ENCODE data around the gene SPACA4. TPM values are rescaled to one million over a fixed set of nuclear protein-coding genes. Genes with fewer than 3 reads are reported as not detected.
"Not testable (repeated sequence)": the region's sequence is repeated elsewhere in the genome, so short reads cannot be mapped to it uniquely, and the experiment has no call there.

Gene SPACA4
- total RNA-seq, 2 donors from 2014 or later: not detected

DNA sequence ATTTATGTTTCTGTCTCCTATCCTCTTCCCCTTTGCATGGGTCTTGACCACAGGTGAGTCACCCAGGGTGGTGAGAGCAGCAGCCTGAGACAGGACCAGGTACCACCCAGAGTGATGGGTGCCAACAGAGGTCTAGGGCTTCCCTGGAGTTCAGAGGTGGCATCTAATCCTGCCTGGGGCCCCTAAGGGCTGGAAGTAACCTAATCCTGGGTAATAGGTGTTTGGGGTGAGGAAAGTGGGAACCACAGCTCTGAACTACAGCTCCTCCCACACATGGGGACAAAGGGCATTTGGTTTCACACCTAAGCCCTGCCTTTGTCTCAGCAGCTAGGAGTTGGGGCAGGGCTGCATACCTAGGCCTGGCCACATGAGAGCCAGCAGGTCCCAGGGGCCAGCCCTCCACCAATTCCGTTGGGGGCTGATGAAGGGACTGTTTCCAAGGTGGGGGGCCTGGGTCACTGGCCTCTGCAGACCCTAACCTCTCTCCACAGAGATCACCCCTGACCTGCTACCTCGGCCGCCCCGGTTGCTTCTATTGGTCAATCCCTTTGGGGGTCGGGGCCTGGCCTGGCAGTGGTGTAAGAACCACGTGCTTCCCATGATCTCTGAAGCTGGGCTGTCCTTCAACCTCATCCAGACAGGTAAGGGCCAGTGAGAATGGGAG, 20.8 kb downstream of the SPACA4 start:
- no peaks in the 10 kb centered on the region for H3K9me3 Mint-ChIP-seq
- ATAC-seq (peak in 1 of 2 donors; percentile 57), DNase-seq (ENCODE audit: low spot score in 2 of 2) (no peak)
- H3K36me3 Mint-ChIP-seq: peaks cover 14 to 16% of the 10 kb centered on the region in 2 donors
- H3K27ac Mint-ChIP-seq: no peak overlapping the region

DNA sequence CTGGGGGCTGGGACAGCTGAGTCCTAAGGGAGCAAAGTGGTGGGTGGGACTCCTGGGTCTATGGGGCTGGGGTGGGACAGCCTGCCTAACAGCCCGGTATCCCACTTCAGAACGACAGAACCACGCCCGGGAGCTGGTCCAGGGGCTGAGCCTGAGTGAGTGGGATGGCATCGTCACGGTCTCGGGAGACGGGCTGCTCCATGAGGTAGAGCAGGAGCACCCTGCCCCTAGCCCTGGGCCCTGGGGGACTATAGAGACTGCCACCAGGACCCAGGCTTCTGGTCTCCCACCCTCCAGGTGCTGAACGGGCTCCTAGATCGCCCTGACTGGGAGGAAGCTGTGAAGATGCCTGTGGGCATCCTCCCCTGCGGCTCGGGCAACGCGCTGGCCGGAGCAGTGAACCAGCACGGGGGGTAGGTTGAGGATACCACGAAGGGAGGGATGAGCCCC, 21.3 kb downstream of the SPACA4 start:
- Mint-ChIP-seq H3K36me3 (peaks cover 12 to 14% of the 10 kb centered on the region in 2 donors), H3K27ac (no peak overlapping the region), H3K9me3 (no peaks in the 10 kb centered on the region)
- ATAC-seq (no peak), DNase-seq (ENCODE audit: low spot score in 2 of 2) (no peak)

DNA sequence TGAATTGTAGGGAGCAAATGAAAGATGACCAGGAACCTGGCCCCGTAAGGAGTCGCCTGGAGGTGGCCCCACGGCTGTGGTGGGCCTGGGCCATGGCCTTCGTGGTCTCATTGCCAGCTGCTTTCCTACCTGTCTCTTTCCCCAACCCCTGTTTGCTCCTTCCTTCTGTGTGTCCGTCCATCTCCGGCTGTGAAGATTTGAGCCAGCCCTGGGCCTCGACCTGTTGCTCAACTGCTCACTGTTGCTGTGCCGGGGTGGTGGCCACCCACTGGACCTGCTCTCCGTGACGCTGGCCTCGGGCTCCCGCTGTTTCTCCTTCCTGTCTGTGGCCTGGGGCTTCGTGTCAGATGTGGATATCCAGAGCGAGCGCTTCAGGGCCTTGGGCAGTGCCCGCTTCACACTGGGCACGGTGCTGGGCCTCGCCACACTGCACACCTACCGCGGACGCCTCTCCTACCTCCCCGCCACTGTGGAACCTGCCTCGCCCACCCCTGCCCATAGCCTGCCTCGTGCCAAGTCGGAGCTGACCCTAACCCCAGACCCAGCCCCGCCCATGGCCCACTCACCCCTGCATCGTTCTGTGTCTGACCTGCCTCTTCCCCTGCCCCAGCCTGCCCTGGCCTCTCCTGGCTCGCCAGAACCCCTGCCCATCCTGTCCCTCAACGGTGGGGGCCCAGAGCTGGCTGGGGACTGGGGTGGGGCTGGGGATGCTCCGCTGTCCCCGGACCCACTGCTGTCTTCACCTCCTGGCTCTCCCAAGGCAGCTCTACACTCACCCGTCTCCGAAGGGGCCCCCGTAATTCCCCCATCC, 22.1 kb downstream of the SPACA4 start:
- ATAC-seq (no peak), DNase-seq (ENCODE audit: low spot score in 2 of 2) (no peak)
- Mint-ChIP-seq H3K27ac (peak overlapping the region; percentile 55 to 58), H3K9me3 (no peaks in the 10 kb centered on the region), H3K36me3 (peaks cover 8 to 10% of the 10 kb centered on the region in 2 donors)

DNA sequence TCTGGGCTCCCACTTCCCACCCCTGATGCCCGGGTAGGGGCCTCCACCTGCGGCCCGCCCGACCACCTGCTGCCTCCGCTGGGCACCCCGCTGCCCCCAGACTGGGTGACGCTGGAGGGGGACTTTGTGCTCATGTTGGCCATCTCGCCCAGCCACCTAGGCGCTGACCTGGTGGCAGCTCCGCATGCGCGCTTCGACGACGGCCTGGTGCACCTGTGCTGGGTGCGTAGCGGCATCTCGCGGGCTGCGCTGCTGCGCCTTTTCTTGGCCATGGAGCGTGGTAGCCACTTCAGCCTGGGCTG, 22.7 kb downstream of the SPACA4 start:
- Mint-ChIP-seq H3K9me3 (no peaks in the 10 kb centered on the region), H3K27ac (peak overlapping the region in 1 of 2 donors; percentile 56), H3K36me3 (peaks cover 4 to 6% of the 10 kb centered on the region in 2 donors)
- DNase-seq (ENCODE audit: low spot score in 2 of 2): no peak
- no peak for ATAC-seq

DNA sequence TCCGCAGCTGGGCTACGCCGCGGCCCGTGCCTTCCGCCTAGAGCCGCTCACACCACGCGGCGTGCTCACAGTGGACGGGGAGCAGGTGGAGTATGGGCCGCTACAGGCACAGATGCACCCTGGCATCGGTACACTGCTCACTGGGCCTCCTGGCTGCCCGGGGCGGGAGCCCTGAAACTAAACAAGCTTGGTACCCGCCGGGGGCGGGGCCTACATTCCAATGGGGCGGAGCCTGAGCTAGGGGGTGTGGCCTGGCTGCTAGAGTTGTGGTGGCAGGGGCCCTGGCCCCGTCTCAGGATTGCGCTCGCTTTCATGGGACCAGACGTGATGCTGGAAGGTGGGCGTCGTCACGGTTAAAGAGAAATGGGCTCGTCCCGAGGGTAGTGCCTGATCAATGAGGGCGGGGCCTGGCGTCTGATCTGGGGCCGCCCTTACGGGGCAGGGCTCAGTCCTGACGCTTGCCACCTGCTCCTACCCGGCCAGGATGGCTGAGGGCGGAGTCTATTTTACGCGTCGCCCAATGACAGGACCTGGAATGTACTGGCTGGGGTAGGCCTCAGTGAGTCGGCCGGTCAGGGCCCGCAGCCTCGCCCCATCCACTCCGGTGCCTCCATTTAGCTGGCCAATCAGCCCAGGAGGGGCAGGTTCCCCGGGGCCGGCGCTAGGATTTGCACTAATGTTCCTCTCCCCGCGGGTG, 23.2 kb downstream of the SPACA4 start:
- ATAC-seq (no peak), DNase-seq (ENCODE audit: low spot score in 2 of 2) (peak in 1 of 2 donors; percentile 59)
- Mint-ChIP-seq H3K36me3 (peaks cover 4 to 6% of the 10 kb centered on the region in 2 donors), H3K9me3 (no peaks in the 10 kb centered on the region), H3K27ac (peak overlapping the region; percentile 22 to 56)

DNA sequence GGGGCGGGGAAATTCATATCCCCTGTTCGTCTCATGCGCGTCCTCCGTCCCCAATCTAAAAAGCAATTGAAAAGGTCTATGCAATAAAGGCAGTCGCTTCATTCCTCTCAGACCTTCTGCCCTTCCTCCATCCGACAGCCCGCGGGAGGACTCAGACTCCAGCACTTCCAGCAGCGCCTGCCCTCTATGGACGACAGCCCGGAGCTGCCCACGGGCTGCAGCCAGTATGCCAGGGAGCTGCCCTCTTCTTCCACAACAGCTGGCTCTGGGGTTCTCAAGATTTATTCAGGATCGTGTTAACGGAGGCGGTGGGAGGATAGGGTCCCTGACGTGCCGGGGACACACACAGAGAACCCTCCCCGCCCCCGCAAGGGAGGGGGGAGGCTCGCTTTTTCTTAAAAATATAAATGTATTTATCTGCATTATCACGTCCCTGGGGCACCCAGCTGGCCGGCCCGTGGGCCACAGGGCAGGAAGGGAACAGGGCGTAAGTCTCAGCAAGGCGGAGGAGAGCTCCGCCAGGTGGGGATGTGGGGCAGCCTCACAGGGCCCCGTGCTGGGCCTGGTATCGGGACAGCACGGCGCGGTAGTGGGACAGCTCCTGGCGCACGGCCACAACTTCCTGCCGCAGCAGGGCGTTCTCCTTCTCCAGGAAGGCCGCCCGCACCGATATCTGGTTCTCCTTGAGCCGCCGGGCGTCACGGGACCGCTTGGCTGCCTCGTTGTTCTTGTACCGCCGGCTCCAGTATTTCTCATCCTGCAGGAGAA, 23.9 kb downstream of the SPACA4 start:
- peak overlapping the region in 1 of 2 donors; percentile 79 for H3K27ac Mint-ChIP-seq
- peaks cover 4 to 6% of the 10 kb centered on the region in 2 donors for H3K36me3 Mint-ChIP-seq
- ATAC-seq (no peak), DNase-seq (ENCODE audit: low spot score in 2 of 2) (no peak)
- no peaks in the 10 kb centered on the region for H3K9me3 Mint-ChIP-seq

DNA sequence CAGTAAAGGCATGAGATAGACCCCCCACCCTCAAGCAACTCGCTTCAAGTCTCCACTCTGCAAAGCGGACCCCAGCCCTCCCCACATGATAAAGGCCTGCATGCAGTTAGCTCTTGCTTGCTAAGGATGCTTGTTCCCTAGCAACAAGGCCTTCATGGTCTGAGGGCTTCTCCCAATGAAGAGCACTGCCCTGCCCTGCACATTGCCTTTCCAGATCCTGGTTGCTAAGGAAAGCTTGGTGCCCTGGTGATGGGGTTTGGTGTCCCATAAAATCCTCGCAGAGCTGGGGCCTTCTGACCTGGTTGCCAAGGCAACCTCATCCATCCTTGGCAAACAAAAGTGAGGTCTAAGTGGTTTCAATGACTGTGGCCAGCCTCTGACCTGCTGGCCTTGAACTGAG, 24.7 kb downstream of the SPACA4 start:
- Mint-ChIP-seq H3K36me3 (peaks cover 4 to 6% of the 10 kb centered on the region in 2 donors), H3K9me3 (no peaks in the 10 kb centered on the region), H3K27ac (peak overlapping the region in 1 of 2 donors; percentile 93)
- ATAC-seq (no peak), DNase-seq (ENCODE audit: low spot score in 2 of 2) (no peak)

DNA sequence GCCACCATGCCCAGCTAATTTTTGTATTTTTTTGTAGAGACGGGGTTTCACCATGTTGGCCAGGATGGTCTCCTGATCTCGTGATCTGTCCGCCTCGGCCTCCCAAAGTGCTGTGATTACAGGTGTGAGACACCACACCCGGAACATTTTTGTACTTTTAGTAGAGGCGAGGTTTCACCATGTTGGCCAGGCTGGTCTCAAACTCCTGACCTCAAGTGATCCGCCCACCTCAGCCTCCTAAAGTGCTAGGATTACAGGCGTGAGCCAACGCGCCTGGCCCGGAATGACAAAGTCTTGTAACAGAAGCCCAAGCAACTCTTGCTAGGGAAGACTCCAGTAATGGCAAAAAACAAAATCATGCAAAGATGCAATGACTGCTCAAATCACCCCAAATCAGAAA, 25.7 kb downstream of the SPACA4 start:
- not testable (repeated sequence) for H3K36me3 Mint-ChIP-seq; ATAC-seq; H3K9me3 Mint-ChIP-seq; DNase-seq (ENCODE audit: low spot score in 2 of 2)
- peak overlapping the region; percentile 55 to 93 for H3K27ac Mint-ChIP-seq

DNA sequence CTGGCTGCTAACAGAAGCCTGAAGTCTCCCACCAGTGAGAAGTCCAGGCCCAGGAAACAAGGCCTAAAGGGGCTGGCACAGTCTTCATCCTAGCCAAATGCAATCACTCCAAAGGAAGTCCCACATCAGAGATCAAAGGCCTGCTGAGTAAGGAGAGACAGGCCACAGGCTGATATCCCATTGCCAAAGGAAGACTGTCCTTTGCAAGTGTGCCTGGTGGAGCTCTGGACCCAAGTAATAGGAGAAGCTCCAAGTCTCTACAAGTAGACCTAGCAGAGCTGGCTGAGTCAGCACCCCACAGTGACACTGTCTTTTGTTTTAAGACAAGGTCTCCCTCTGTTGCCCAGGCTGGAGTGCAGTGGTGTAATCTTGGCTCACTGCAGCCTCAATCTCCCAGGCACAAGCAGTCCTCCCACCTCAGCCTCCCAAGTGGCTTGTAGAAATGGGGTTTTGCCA, 26.2 kb downstream of the SPACA4 start:
- ATAC-seq: no peak
- DNase-seq (ENCODE audit: low spot score in 2 of 2): no peak
- peak overlapping the region; percentile 55 to 93 for H3K27ac Mint-ChIP-seq
- H3K9me3 Mint-ChIP-seq: peaks cover 0 to 3% of the 10 kb centered on the region in 2 donors
- H3K36me3 Mint-ChIP-seq: peaks cover 4 to 9% of the 10 kb centered on the region in 2 donors

DNA sequence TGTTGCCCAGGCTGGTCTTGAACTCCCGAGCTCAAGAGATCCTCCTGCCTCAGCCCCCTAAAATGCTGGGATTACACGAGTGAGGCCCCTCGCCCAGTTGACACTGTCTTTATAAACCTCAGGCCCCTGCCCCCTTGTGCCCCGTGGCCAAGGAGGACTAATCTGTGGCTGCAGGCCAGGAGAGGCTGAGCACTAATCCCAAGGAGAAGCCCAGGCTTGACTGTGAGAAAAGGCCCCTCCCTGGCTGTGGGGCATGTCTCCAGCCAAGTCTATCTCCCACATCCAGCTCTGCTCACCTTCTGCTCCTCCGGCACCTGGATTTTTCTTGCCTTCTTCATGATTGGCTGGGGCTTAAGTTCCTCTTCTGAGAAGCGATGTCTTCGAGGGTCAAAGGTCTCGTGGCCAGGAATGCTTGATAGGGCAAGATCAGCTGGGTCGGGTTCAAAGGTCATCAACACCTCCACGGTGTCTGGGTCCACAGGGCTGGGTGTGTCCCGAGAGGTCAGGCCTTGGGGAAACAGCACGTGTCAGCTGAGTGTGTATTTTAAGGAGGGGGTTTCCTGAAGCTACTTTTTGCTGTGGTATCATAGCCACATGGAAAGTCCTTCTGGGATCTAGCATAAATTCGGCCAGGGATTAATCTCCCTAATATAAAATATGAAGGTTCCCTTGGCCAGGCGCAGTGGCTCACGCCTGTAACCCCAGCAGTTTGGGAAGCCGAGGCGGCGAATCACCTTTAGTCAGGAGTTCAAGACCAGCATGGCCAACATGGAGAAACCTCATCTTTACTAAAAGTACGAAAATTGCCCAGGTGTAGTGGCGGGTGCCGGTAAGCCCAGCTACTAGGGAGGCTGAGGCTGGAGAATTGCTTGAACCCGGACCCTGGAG, 26.9 kb downstream of the SPACA4 start:
- DNase-seq (ENCODE audit: low spot score in 2 of 2): no peak
- Mint-ChIP-seq H3K27ac (peak overlapping the region in 1 of 2 donors; percentile 93), H3K36me3 (peaks cover 4 to 16% of the 10 kb centered on the region in 2 donors), H3K9me3 (peaks cover 0 to 7% of the 10 kb centered on the region in 2 donors)
- no peak for ATAC-seq

DNA sequence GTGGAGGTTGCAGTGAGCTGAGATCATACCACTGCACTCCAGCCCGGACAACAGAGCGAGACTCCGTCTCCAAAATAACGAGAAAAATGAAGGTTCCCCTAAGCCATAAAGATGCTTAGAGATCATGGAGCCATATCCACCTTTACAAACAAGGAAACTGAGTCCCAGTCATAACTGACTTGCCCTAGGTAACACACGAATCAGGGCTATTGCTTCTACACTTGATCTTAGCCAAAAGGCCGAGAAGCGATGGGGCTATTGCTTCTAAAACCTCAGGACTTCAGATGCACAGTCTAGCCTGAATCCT, 27.4 kb downstream of the SPACA4 start:
- Mint-ChIP-seq H3K27ac (peak overlapping the region; percentile 72 to 93), H3K9me3 (peaks cover 0 to 11% of the 10 kb centered on the region in 2 donors), H3K36me3 (peaks cover 4 to 22% of the 10 kb centered on the region in 2 donors)
- DNase-seq (ENCODE audit: low spot score in 2 of 2) (no peak), ATAC-seq (no peak)

DNA sequence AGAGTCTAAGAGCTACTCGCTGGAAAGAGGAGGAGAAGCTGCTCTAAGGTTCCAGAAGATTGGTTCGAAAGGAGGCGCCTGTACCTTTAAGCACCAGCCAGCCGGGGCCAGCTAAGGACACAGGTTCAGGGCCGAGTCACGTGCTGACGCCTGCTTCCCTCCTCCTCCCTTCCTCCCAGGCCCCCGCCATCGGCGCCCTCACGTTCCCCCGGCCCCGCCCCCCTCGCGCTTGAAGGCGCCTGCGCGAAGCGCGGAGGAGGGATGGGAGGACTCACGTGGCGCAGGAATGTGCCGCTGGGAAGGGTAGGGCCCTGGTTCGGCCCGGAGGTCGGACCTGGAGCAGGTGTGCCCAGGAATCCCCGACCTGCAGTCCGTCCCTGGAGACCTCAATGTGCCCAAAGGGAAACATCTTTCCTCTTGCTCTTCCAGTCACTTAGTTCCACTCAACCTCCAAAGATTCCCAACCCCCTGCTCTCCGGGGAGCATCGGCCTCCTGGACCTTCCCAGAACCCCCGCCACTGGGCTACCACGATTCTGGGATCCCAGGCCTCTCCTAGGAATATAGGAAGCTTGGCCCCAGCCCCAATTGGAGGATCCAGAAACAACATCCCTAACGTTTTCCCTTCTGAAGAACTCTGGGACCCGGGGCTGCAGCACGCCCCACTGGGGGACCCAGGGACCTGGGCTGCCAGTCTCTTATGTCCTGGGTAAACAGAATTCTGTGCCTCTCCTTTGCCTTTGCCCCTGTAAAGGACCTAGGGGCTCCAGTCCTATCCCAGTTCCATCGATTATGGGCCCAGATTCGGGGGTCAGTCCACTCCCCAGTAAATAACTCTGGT, 28.1 kb downstream of the SPACA4 start:
- ATAC-seq (peak; percentile 47 to 67), DNase-seq (ENCODE audit: low spot score in 2 of 2) (peak; percentile 92 to 93)
- H3K27ac Mint-ChIP-seq: peak overlapping the region; percentile 72 to 93
- H3K9me3 Mint-ChIP-seq: peaks cover 0 to 11% of the 10 kb centered on the region in 2 donors
- peaks cover under 1 to 22% of the 10 kb centered on the region in 2 donors for H3K36me3 Mint-ChIP-seq

DNA sequence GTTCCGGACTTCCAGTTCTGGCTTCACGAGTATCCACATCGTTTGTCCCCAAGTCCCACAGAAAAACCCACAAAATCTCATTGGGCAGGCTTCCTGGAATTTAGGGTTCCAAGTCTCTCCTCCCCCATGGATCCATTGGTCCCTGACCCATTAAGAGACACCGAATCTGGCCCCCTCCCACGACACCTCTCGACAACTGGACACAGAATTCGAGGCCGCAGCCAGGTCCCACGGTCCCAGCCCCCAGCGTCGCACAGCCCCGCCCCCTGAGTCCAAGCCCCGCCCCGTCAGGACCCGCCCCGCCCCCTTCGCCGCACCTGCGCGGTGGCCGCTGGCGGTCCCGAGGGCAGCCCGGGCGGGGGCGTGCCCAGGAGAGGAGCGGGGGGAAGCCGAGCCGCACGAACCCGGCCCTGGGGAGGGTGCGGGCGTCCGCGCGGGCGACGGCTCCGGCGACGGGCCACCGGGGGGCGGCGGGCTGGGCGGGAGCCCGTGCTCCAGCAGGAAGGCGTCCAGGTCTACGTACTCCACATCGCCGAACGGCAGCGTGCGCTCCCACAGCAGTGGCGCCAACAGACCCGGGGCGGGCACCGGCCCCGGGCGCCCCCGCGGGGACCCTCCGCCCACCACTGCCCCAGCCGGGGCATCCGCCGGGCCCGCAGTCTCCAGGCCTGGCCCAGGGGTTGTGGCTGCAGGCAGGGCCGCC, 28.9 kb downstream of the SPACA4 start:
- DNase-seq (ENCODE audit: low spot score in 2 of 2) (peak; percentile 80 to 81), ATAC-seq (peak; percentile 25 to 30)
- peaks cover 0 to 11% of the 10 kb centered on the region in 2 donors for H3K9me3 Mint-ChIP-seq
- peaks cover 0 to 17% of the 10 kb centered on the region in 2 donors for H3K36me3 Mint-ChIP-seq
- H3K27ac Mint-ChIP-seq: peak overlapping the region; percentile 72 to 93
